Mononuclear cell (primary cell): ENCODE measurements around the gene CEND1. TPM values are rescaled to one million over a fixed set of nuclear protein-coding genes. Genes with fewer than 3 reads are reported as not detected.

Source experiments
- H3K27me3 ChIP-seq: 2 replicates; pipeline ENCODE4 v1.6.0; 2011; ENCODE audit warnings: low read length, control low read depth; ENCODE audit not compliant: insufficient read depth
- H3K4me1 ChIP-seq: 2 replicates; pipeline ENCODE4 v1.5.1; 2011; ENCODE audit warnings: mild to moderate bottlenecking, low read length, control low read depth; ENCODE audit not compliant: insufficient read depth
- H3K4me3 ChIP-seq: 2 replicates; pipeline ENCODE4 v1.5.1; 2011; ENCODE audit warnings: mild to moderate bottlenecking, low read length, moderate library complexity
- H3K9me3 ChIP-seq: 2 replicates; pipeline ENCODE4 v1.5.1; 2011; ENCODE audit warnings: low read depth, mild to moderate bottlenecking, control low read depth, low read length
- total RNA-seq: library from RNA; depleted of rRNA; stranded (reverse); fragments of >200 nt; gene quantifications from one replicate; pipeline ENCODE4 v1.2.3, GENCODE V29; 2012

Gene CEND1
- total RNA-seq, 1 donor: not detected

GRCh38 chr11:787084-787675 lies 2.7 kb downstream of the CEND1 start:
- Histone ChIP-seq H3K27me3 (peaks cover 4% of the 10 kb centered on the region), H3K4me3 (no peak overlapping the region), H3K4me1 (no peaks in the 10 kb centered on the region), H3K9me3 (no peaks in the 10 kb centered on the region)

GRCh38 chr11:786235-787083 lies 3.4 kb downstream of the CEND1 start:
- no peak overlapping the region for H3K4me3 ChIP-seq
- peaks cover 4% of the 10 kb centered on the region for H3K27me3 ChIP-seq
- no peaks in the 10 kb centered on the region for H3K4me1 ChIP-seq
- no peaks in the 10 kb centered on the region for H3K9me3 ChIP-seq

GRCh38 chr11:783581-784015 lies 6.3 kb downstream of the CEND1 start:
- H3K4me1 ChIP-seq: peaks cover 5% of the 10 kb centered on the region
- H3K9me3 ChIP-seq: no peaks in the 10 kb centered on the region
- no peak overlapping the region for H3K4me3 ChIP-seq
- no peaks in the 10 kb centered on the region for H3K27me3 ChIP-seq

GRCh38 chr11:782264-783174 lies 7.4 kb downstream of the CEND1 start:
- Histone ChIP-seq H3K27me3 (no peaks in the 10 kb centered on the region), H3K4me1 (peaks cover 11% of the 10 kb centered on the region), H3K9me3 (no peaks in the 10 kb centered on the region), H3K4me3 (no peak overlapping the region)

- H3K4me3 ChIP-seq: no peak overlapping the region
- no peaks in the 10 kb centered on the region for H3K27me3 ChIP-seq
- peaks cover 30% of the 10 kb centered on the region for H3K4me1 ChIP-seq
- H3K9me3 ChIP-seq: no peaks in the 10 kb centered on the region
Measured at GRCh38 chr11:779955-780532, 9.8 kb downstream of the CEND1 start.

- Histone ChIP-seq H3K27me3 (no peaks in the 10 kb centered on the region), H3K4me1 (peaks cover 30% of the 10 kb centered on the region)
Measured at GRCh38 chr11:778976-779954, 10.6 kb downstream of the CEND1 start.

GRCh38 chr11:777288-778255 lies 12.3 kb downstream of the CEND1 start, which contains the start of gene GATD1:
GATD1 (minus strand) TSS chr11:777487; CDS start chr11:777462, 25 bp downstream.
- no peaks in the 10 kb centered on the region for H3K27me3 ChIP-seq
- no peaks in the 10 kb centered on the region for H3K9me3 ChIP-seq
- H3K4me1 ChIP-seq: peaks cover 30% of the 10 kb centered on the region
- peak within 1 kb of the TSS; percentile 63 for H3K4me3 ChIP-seq

More at GRCh38 chr11:778976-779954, 10.6 kb downstream of the CEND1 start:
- Histone ChIP-seq H3K9me3 (no peaks in the 10 kb centered on the region), H3K4me3 (no peak overlapping the region)

GRCh38 chr11:776561-777287 lies 13.2 kb downstream of the CEND1 start:
- Histone ChIP-seq H3K4me3 (peak overlapping the region; percentile 63), H3K4me1 (peaks cover 30% of the 10 kb centered on the region), H3K27me3 (no peaks in the 10 kb centered on the region), H3K9me3 (no peaks in the 10 kb centered on the region)

- Histone ChIP-seq H3K9me3 (no peaks in the 10 kb centered on the region), H3K27me3 (no peaks in the 10 kb centered on the region), H3K4me1 (peaks cover 30% of the 10 kb centered on the region), H3K4me3 (peak overlapping the region; percentile 43)
Measured at GRCh38 chr11:776263-776560, 13.7 kb downstream of the CEND1 start.

- Histone ChIP-seq H3K4me3 (no peak overlapping the region), H3K4me1 (peaks cover 30% of the 10 kb centered on the region)
Measured at GRCh38 chr11:774873-775592, 14.9 kb downstream of the CEND1 start.

GRCh38 chr11:773830-774229 lies 16.1 kb downstream of the CEND1 start:
- H3K4me1 ChIP-seq: peaks cover 28% of the 10 kb centered on the region
- no peaks in the 10 kb centered on the region for H3K9me3 ChIP-seq
- no peak overlapping the region for H3K4me3 ChIP-seq

More at GRCh38 chr11:774873-775592, 14.9 kb downstream of the CEND1 start:
- Histone ChIP-seq H3K9me3 (no peaks in the 10 kb centered on the region), H3K27me3 (no peaks in the 10 kb centered on the region)

GRCh38 chr11:773425-773824 lies 16.5 kb downstream of the CEND1 start:
- Histone ChIP-seq H3K27me3 (no peaks in the 10 kb centered on the region), H3K9me3 (no peaks in the 10 kb centered on the region), H3K4me1 (peaks cover 24% of the 10 kb centered on the region), H3K4me3 (no peak overlapping the region)

More at GRCh38 chr11:773830-774229, 16.1 kb downstream of the CEND1 start:
- no peaks in the 10 kb centered on the region for H3K27me3 ChIP-seq
